HCT116 (cell line): ENCODE results near the gene SEC22A. TPM values are rescaled to one million over a fixed set of nuclear protein-coding genes. Genes with fewer than 3 reads are reported as not detected.

Experiments
- ATAC-seq: fragments of 200-7000 bp; cut with Tn5 transposase; 2 replicates; pipeline ENCODE4 v1.9.1; 2020; ENCODE audit warnings: mild to moderate bottlenecking, moderate library complexity
- BruUV-seq: library from RNA; stranded (reverse); fragments of 400-500 nt; replicated peaks from 2 replicates; lab custom pipeline; 2021; lab: Mats Ljungman, UMichigan
- CTCF ChIA-PET: fragments of 300-600 bp; sonication (Branson Sonifier 250); formaldehyde crosslinking; loops from one replicate; lab custom pipeline; 2021; ENCODE audit warnings: antibody characterized with exemption; lab: Charles Lee
- POLR2A ChIA-PET: fragments of 300-600, 350-600 bp; sonication (Branson Sonifier 250); formaldehyde crosslinking; loops from one replicate; lab custom pipeline; 2021; ENCODE audit warnings: antibody characterized with exemption; lab: Charles Lee
- RAD21 ChIA-PET, 2 experiments: fragments of 300-600 bp; sonication (Branson Sonifier 250); formaldehyde crosslinking; loops; one replicate each; lab custom pipeline; 2023; ENCODE audit warnings: low total read pairs in 2 of 2; ENCODE audit not compliant: uncharacterized antibody in 2 of 2, unreplicated experiment in 2 of 2, low non-redundant PET in 1 of 2; lab: Charles Lee
- DNase-seq: peaks from one replicate; pipeline ENCODE4 v3.0.0-alpha.2; 2010; ENCODE audit warnings: low read depth, low spot score
- H2AFZ ChIP-seq: fragments of 200-600 bp; shearing (Covaris generic), sonication (generic); 2 replicates; pipeline ENCODE4 v1.6.1; 2017; ENCODE audit warnings: low read depth, mixed run types, mixed read lengths, antibody characterized with exemption, low read length; ENCODE audit not compliant: poor library complexity, severe bottlenecking
- H3K27ac ChIP-seq: 2 replicates; pipeline ENCODE4 v1.5.1; 2012; ENCODE audit warnings: low read depth, low read length
- H3K27me3 ChIP-seq: fragments of 200-600 bp; sonication (generic); 2 replicates; pipeline ENCODE4 v1.6.1; 2016; ENCODE audit warnings: mixed run types, low read length, mixed read lengths; ENCODE audit not compliant: insufficient read depth
- H3K36me3 ChIP-seq, 2 experiments: fragments of 200-500 bp in 1 of 2; fragments of 200-600 bp in 1 of 2; sonication (Bioruptor generic) in 1 of 2; sonication (generic) in 1 of 2; 2 replicates each; pipeline versions ENCODE4 v1.5.1 to v1.6.1; 2014 to 2016; ENCODE audit warnings: low read length in 2 of 2, inconsistent platforms in 1 of 2, mixed read lengths in 1 of 2, mixed run types in 1 of 2; ENCODE audit not compliant: insufficient read depth in 2 of 2, control insufficient read depth in 1 of 2
- H3K4me1 ChIP-seq, 2 experiments: fragments of 200-600 bp in 1 of 2; sonication (generic) in 1 of 2; 2 replicates each; pipeline versions ENCODE4 v1.5.1 to v1.6.1; 2012 to 2017; ENCODE audit warnings: low read length in 2 of 2, inconsistent platforms in 1 of 2, mild to moderate bottlenecking in 1 of 2, mixed read lengths in 1 of 2, mixed run types in 1 of 2, moderate library complexity in 1 of 2; ENCODE audit not compliant: insufficient read depth in 2 of 2, control insufficient read depth in 1 of 2
- H3K4me2 ChIP-seq: fragments of 200-600 bp; sonication (generic); 2 replicates; pipeline ENCODE4 v1.6.1; 2017; ENCODE audit warnings: mixed run types, low read length, mixed read lengths
- H3K4me3 ChIP-seq, 2 experiments: fragments of 200-600 bp in 1 of 2; sonication (generic) in 1 of 2; replicated peaks in 1 of 2; 2 replicates each; pipeline ENCODE4 v1.5.1; 2011 to 2016; ENCODE audit warnings: low read length in 2 of 2, control low read depth in 1 of 2, low read depth in 1 of 2, mild to moderate bottlenecking in 1 of 2, mixed read lengths in 1 of 2, mixed run types in 1 of 2
- H3K79me2 ChIP-seq: fragments of 200-600 bp; sonication (generic); 2 replicates; pipeline ENCODE4 v1.6.1; 2017; ENCODE audit warnings: mild to moderate bottlenecking, mixed run types, low read length, moderate library complexity, mixed read lengths; ENCODE audit not compliant: insufficient read depth
- H3K9ac ChIP-seq: fragments of 200-600 bp; sonication (generic); 2 replicates; pipeline ENCODE4 v1.6.1; 2016; ENCODE audit warnings: low read length, mixed read lengths
- H3K9me2 ChIP-seq: fragments of 200-600 bp; sonication (generic), shearing (Covaris generic); 2 replicates; pipeline ENCODE4 v1.6.1; 2017; ENCODE audit warnings: mixed run types, mild to moderate bottlenecking, moderate library complexity; ENCODE audit not compliant: insufficient read depth
- H3K9me3 ChIP-seq, 2 experiments: fragments of 200-500 bp in 1 of 2; fragments of 200-600 bp in 1 of 2; sonication (Bioruptor generic) in 1 of 2; sonication (generic) in 1 of 2; 2 replicates each; pipeline ENCODE4 v1.6.1; 2014 to 2017; ENCODE audit warnings: low read length in 2 of 2, mixed read lengths in 2 of 2, inconsistent platforms in 1 of 2, low read depth in 1 of 2, mild to moderate bottlenecking in 1 of 2, mixed run types in 1 of 2, moderate library complexity in 1 of 2; ENCODE audit not compliant: control insufficient read depth in 1 of 2, insufficient read depth in 1 of 2
- H4K20me1 ChIP-seq: fragments of 200-600 bp; sonication (generic), shearing (Covaris generic); 2 replicates; pipeline ENCODE4 v1.6.1; 2017; ENCODE audit warnings: mixed run types, mild to moderate bottlenecking, moderate library complexity; ENCODE audit not compliant: insufficient read depth
- CEBPB ChIP-seq: IDR thresholded peaks from 2 replicates; pipeline ENCODE4 v1.6.1; 2012; ENCODE audit warnings: low read depth
- EGR1 ChIP-seq: IDR thresholded peaks from 2 replicates; pipeline ENCODE4 v1.6.1; 2012; ENCODE audit warnings: low read depth
- EZH2phosphoT487 ChIP-seq: fragments of 200-600 bp; IDR thresholded peaks from 2 replicates; pipeline ENCODE4 v1.6.1; 2018; ENCODE audit warnings: antibody characterized with exemption, borderline replicate concordance
- FOSL1 ChIP-seq: IDR thresholded peaks from 2 replicates; pipeline ENCODE4 v1.6.1; 2012; ENCODE audit warnings: low read depth
- POLR2AphosphoS5 ChIP-seq: IDR thresholded peaks from 2 replicates; pipeline ENCODE4 v1.6.1; 2011; ENCODE audit warnings: mild to moderate bottlenecking, low read depth, low read length, moderate library complexity
- SIN3A ChIP-seq: IDR thresholded peaks from 2 replicates; pipeline ENCODE4 v1.6.1; 2012; ENCODE audit warnings: low read depth
- SRF ChIP-seq: IDR thresholded peaks from 2 replicates; pipeline ENCODE4 v1.6.1; 2012; ENCODE audit warnings: low read depth
- TCF7L2 ChIP-seq: IDR thresholded peaks from 2 replicates; pipeline ENCODE4 v1.7.0; 2011; ENCODE audit warnings: borderline replicate concordance, inconsistent platforms; ENCODE audit not compliant: insufficient read depth, insufficient read length; ENCODE audit errors: extremely low read depth
- YY1 ChIP-seq: IDR thresholded peaks from 2 replicates; pipeline ENCODE4 v1.6.1; 2011; ENCODE audit warnings: low read length, low read depth, moderate library complexity, mild to moderate bottlenecking; ENCODE audit not compliant: insufficient replicate concordance; ENCODE audit errors: extremely low read depth
- ZFX ChIP-seq: fragments of 450-650 bp; IDR thresholded peaks from 2 replicates; pipeline ENCODE4 v1.6.1; 2017
- intact Hi-C: fragments of 100-400 bp; cut with micrococcal nuclease; formaldehyde crosslinking; loops from 2 replicates; pipeline ENCODE4 v1.10.0; 2022
- total RNA-seq: library from RNA; stranded (reverse); gene quantifications from one replicate; pipeline ENCODE4 v1.2.1, GENCODE V29; 2021; ENCODE audit not compliant: unreplicated experiment
- TF ChIP-seq, protein P1 (sequence below): IDR thresholded peaks from 2 replicates; pipeline ENCODE4 v1.6.1; 2012; ENCODE audit warnings: low read depth
- TF ChIP-seq, protein P2 (sequence below), 3 experiments: fragments of 200-600 bp in 1 of 3; sonication (generic) in 1 of 3; IDR thresholded peaks in 2 of 3; conservative IDR thresholded peaks in 1 of 3; 2 replicates each; pipeline ENCODE4 v1.5.1; 2012 to 2017; ENCODE audit warnings: low read depth in 2 of 3, low read length in 2 of 3, antibody characterized with exemption in 1 of 3, borderline replicate concordance in 1 of 3, control low read depth in 1 of 3, mild to moderate bottlenecking in 1 of 3, mixed read lengths in 1 of 3, mixed run types in 1 of 3, moderate library complexity in 1 of 3; ENCODE audit not compliant: insufficient read depth in 1 of 3

The SEC22A gene
- total RNA-seq, 1 experiment from 2014 or later, result 10.6 TPM

DNA sequence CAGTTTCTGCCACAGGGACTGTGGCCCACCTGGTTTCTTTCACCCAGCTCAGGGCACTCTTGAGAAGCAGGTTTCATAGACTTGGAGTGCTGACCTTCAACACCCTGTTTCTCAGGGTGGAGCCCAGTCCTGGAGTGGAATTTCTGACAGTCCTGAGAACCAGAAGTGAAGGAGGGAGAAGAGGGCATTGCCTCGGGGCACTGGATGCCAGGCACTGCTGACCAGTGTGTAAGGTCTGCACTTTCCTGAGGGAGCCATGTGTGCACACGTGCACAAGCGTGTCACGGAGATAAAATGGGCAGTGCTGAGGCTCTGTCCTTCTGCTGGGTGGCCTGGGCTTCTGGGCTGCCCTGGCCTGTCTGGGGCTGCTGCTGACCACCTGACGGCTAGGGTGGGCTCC is 118.5 kb downstream of the SEC22A start:
- H3K27me3 ChIP-seq, result peaks cover 14% of the 10 kb centered on the region
- no TSS peak for BruUV-seq
- intact Hi-C loops, result no loop called here
- H2AFZ ChIP-seq, result no peak overlapping the region
- no peak for DNase-seq
- no peak for TF ChIP-seq FOSL1
- no peak for TF ChIP-seq YY1
- TF ChIP-seq EGR1, result no peak
- no peak for TF ChIP-seq EZH2phosphoT487
- TF ChIP-seq CEBPB, result no peak
- TF ChIP-seq, protein P1, sequence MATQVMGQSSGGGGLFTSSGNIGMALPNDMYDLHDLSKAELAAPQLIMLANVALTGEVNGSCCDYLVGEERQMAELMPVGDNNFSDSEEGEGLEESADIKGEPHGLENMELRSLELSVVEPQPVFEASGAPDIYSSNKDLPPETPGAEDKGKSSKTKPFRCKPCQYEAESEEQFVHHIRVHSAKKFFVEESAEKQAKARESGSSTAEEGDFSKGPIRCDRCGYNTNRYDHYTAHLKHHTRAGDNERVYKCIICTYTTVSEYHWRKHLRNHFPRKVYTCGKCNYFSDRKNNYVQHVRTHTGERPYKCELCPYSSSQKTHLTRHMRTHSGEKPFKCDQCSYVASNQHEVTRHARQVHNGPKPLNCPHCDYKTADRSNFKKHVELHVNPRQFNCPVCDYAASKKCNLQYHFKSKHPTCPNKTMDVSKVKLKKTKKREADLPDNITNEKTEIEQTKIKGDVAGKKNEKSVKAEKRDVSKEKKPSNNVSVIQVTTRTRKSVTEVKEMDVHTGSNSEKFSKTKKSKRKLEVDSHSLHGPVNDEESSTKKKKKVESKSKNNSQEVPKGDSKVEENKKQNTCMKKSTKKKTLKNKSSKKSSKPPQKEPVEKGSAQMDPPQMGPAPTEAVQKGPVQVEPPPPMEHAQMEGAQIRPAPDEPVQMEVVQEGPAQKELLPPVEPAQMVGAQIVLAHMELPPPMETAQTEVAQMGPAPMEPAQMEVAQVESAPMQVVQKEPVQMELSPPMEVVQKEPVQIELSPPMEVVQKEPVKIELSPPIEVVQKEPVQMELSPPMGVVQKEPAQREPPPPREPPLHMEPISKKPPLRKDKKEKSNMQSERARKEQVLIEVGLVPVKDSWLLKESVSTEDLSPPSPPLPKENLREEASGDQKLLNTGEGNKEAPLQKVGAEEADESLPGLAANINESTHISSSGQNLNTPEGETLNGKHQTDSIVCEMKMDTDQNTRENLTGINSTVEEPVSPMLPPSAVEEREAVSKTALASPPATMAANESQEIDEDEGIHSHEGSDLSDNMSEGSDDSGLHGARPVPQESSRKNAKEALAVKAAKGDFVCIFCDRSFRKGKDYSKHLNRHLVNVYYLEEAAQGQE, result no peak
- TF ChIP-seq, protein P2, sequence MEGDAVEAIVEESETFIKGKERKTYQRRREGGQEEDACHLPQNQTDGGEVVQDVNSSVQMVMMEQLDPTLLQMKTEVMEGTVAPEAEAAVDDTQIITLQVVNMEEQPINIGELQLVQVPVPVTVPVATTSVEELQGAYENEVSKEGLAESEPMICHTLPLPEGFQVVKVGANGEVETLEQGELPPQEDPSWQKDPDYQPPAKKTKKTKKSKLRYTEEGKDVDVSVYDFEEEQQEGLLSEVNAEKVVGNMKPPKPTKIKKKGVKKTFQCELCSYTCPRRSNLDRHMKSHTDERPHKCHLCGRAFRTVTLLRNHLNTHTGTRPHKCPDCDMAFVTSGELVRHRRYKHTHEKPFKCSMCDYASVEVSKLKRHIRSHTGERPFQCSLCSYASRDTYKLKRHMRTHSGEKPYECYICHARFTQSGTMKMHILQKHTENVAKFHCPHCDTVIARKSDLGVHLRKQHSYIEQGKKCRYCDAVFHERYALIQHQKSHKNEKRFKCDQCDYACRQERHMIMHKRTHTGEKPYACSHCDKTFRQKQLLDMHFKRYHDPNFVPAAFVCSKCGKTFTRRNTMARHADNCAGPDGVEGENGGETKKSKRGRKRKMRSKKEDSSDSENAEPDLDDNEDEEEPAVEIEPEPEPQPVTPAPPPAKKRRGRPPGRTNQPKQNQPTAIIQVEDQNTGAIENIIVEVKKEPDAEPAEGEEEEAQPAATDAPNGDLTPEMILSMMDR (IDR thresholded peaks at IDR 0.05 in 2 of 3, conservative IDR thresholded peaks at IDR 0.05 in 1 of 3; ENCODE audit: borderline replicate concordance in 1 of 3, insufficient read depth in 1 of 3, low read depth in 2 of 3, low read length in 2 of 3), result no peak
- TF ChIP-seq TCF7L2, result no peak
- TF ChIP-seq ZFX, result no peak
- no peak for TF ChIP-seq SRF
- TF ChIP-seq SIN3A, result no peak
- no peak for TF ChIP-seq POLR2AphosphoS5
- TF ChIP-seq, all 23 proteins: peak for 0
- RAD21 ChIA-PET, result no interaction called here
- Histone ChIP-seq H3K27ac (no peak overlapping the region), H3K9me3 (no peaks in the 10 kb centered on the region), H4K20me1 (no peaks in the 10 kb centered on the region), H3K4me1 (no peaks in the 10 kb centered on the region), H3K4me2 (no peak overlapping the region), H3K9me2 (no peaks in the 10 kb centered on the region), H3K36me3 (no peaks in the 10 kb centered on the region), H3K4me3 (no peak overlapping the region), H3K79me2 (no peaks in the 10 kb centered on the region), H3K9ac (no peak overlapping the region)
- CTCF ChIA-PET, result no interaction called here
- ATAC-seq, result no peak
- POLR2A ChIA-PET, result no interaction called here
